Activated naive CD4-positive, alpha-beta T cell treated with anti-CD3 and anti-CD28 coated beads for 36 hours (primary cell): ENCODE data around the gene GPC6. TPM values are rescaled to one million over a fixed set of nuclear protein-coding genes. Genes with fewer than 3 reads are reported as not detected.

Experiments used
- CTCF ChIA-PET: fragments of 350-600 bp; sonication (Branson Sonifier 250); formaldehyde crosslinking; loops from one replicate; lab custom pipeline; 2021; ENCODE audit warnings: antibody characterized with exemption; lab: Charles Lee
- DNase-seq: peaks from one replicate; pipeline ENCODE4 v3.0.0-alpha.2; 2020
- H3K27ac Mint-ChIP-seq: one replicate; pipeline ENCODE4 v1.8.0; 2021; ENCODE audit warnings: mild to moderate bottlenecking, mixed read lengths
- H3K27me3 Mint-ChIP-seq: one replicate; pipeline ENCODE4 v1.8.0; 2021; ENCODE audit warnings: low read depth, mixed read lengths
- H3K36me3 Mint-ChIP-seq: one replicate; pipeline ENCODE4 v1.8.0; 2021; ENCODE audit warnings: low read depth, mixed read lengths
- H3K4me1 Mint-ChIP-seq: one replicate; pipeline ENCODE4 v1.8.0; 2021; ENCODE audit warnings: low read depth, mixed read lengths
- H3K4me3 Mint-ChIP-seq: one replicate; pipeline ENCODE4 v1.8.0; 2021; ENCODE audit warnings: mild to moderate bottlenecking, moderate library complexity, mixed read lengths
- H3K9me3 Mint-ChIP-seq: one replicate; pipeline ENCODE4 v1.8.0; 2021; ENCODE audit warnings: mixed read lengths
- intact Hi-C: fragments of 100-400 bp; cut with micrococcal nuclease; formaldehyde crosslinking; loops from one replicate; pipeline ENCODE4 v1.15.1; 2023
- total RNA-seq, 2 experiments: library from RNA; stranded (reverse); gene quantifications; one replicate each; pipeline ENCODE4 v1.2.3, GENCODE V29; 2021

The GPC6 gene
- total RNA-seq, 2 experiments from 2014 or later, result not detected

DNA sequence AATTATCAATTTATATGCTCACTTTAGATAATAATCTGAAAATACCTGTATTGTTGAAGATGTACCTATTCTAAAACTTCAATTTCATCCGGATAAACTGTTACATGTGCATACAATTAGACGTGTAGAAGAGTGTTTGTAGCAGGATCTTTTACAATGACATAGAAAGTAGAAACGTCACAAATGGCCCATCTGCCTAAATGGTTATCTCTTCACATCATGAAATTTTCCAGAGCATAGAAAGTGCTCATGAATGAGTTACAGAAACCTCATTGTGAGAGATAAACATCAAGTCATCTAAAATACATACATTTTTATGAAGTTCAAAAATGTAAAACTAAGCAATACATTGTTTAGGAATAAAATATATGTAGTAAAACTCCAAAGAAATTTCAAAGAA, 607.4 kb downstream of the GPC6 start:
- Mint-ChIP-seq H3K27ac (no peak overlapping the region), H3K36me3 (no peaks in the 10 kb centered on the region), H3K27me3 (peaks cover 8% of the 10 kb centered on the region), H3K4me1 (no peaks in the 10 kb centered on the region), H3K4me3 (no peak overlapping the region), H3K9me3 (no peaks in the 10 kb centered on the region)
- DNase-seq, result no peak
- intact Hi-C loops, result no loop called here
- CTCF ChIA-PET, result no interaction called here

DNA sequence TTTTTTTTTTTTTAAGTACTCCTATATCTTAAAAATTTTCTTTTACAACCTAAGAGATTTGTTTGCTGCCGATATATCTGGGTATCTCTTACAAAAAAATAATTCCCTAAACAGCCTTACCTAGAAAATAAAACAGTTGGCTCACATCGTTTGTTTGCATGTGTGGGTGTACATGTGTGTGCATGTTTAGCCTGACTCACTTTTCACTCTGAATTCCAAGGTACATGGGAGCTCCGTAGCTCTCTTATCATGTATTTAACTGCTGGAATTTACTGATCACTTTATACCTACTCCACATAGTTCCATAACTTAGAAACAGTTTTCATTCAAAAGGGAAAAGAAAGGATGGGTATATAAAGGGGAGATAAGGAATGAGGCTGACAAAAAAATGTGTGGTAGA, 616.5 kb downstream of the GPC6 start:
- H3K9me3 Mint-ChIP-seq, result no peaks in the 10 kb centered on the region
- no peak for DNase-seq
- peaks cover 5% of the 10 kb centered on the region for H3K27me3 Mint-ChIP-seq
- intact Hi-C loops, result no loop called here
- no peaks in the 10 kb centered on the region for H3K4me1 Mint-ChIP-seq
- CTCF ChIA-PET, result interaction anchor here (0.7 kb wide), 1 partner anchor 91 kb away, joined by 4 read pairs; no protein-coding TSS in a partner anchor
- no peaks in the 10 kb centered on the region for H3K36me3 Mint-ChIP-seq
- H3K27ac Mint-ChIP-seq, result no peak overlapping the region
- H3K4me3 Mint-ChIP-seq, result no peak overlapping the region

DNA sequence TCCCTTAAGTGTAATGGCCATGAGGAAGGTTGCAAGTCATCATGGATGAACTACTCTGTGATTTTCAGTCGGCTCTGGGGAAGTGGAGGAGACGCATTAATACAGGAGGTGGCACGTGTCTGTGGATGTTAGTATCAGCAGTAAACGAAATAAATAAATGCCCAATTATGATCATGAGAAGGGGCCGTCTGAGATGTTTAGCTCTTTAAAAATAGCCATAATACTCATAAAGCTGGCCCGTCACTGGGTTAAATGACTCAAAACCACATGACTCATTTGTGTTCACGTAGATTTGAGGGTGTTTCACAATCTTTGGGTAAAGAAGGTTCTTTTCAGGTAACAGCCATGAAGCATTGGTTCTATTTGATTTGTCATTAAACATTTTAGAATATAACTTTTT, 620.6 kb downstream of the GPC6 start:
- no peak for DNase-seq
- intact Hi-C loops, result no loop called here
- H3K27ac Mint-ChIP-seq, result no peak overlapping the region
- no peaks in the 10 kb centered on the region for H3K27me3 Mint-ChIP-seq
- no peak overlapping the region for H3K4me3 Mint-ChIP-seq
- H3K9me3 Mint-ChIP-seq, result no peaks in the 10 kb centered on the region
- no peaks in the 10 kb centered on the region for H3K4me1 Mint-ChIP-seq
- H3K36me3 Mint-ChIP-seq, result no peaks in the 10 kb centered on the region
- CTCF ChIA-PET, result interaction anchor here (1.4 kb wide), 1 partner anchor 517 kb away, joined by 3 read pairs; no protein-coding TSS in a partner anchor

DNA sequence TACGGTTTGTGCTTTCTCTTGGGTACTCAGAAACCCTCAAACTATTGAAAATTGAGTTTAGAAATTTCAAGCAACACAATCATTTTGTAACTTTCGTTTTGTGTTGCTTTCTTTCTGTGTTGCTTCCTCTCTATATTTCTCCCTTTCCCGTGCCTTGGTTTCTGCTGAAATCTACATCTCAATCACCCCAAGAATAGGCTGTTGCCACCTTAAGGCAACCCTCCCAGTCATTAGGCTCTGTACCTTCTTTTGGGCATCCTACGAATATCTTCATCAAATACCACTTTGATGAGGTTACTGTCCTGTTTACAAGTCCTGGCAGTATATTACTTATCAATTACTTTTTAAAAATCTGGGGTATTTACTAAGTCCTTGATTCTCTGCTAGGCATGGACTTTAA, 621.6 kb downstream of the GPC6 start:
- H3K36me3 Mint-ChIP-seq, result no peaks in the 10 kb centered on the region
- no peaks in the 10 kb centered on the region for H3K4me1 Mint-ChIP-seq
- CTCF ChIA-PET, result no interaction called here
- no peak overlapping the region for H3K27ac Mint-ChIP-seq
- H3K4me3 Mint-ChIP-seq, result no peak overlapping the region
- H3K9me3 Mint-ChIP-seq, result no peaks in the 10 kb centered on the region
- no peaks in the 10 kb centered on the region for H3K27me3 Mint-ChIP-seq
- intact Hi-C loops, result no loop called here
- no peak for DNase-seq

DNA sequence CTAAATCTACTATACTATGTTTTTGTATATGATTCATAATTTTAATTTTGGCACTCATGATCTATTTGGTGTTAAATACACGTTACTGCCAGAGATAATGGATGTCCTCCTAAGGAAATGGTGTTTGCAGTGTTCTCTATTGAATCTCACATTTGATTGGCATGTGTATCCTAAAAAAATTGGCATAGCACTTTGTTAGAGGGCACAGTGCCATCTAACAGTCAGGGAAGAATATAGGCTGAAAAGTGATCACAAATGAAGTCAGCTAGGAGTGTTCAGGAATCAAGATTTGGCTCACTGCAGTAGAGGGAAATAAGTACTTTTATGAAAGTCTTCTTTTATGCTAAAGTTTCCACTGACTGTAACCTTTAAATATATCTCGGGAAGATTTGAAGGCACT, 624.6 kb downstream of the GPC6 start:
- H3K4me3 Mint-ChIP-seq, result no peak overlapping the region
- no peaks in the 10 kb centered on the region for H3K36me3 Mint-ChIP-seq
- no peaks in the 10 kb centered on the region for H3K9me3 Mint-ChIP-seq
- intact Hi-C loops, result no loop called here
- H3K27me3 Mint-ChIP-seq, result peaks cover 12% of the 10 kb centered on the region
- H3K4me1 Mint-ChIP-seq, result no peaks in the 10 kb centered on the region
- CTCF ChIA-PET, result no interaction called here
- no peak overlapping the region for H3K27ac Mint-ChIP-seq
- DNase-seq, result no peak

DNA sequence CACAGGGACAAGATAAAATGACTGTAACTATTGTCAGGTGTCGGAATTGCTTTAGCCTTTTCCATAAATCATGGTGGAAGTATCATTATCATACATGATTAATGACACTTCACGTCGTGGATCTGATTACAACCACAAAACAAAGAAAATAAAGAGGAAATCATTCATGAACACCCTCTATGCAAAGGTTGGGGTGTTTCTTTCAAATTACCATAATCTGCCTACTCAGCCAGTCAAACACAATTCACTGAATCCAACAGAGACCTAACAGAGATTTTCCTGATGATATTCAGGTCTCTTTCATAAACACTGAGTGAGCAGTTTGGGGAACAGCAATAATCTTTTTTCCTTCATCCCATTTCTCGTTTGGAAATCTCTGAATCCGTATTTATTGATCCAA, 627.3 kb downstream of the GPC6 start:
- Mint-ChIP-seq H3K36me3 (no peaks in the 10 kb centered on the region), H3K9me3 (no peaks in the 10 kb centered on the region)
- intact Hi-C loops, result no loop called here

DNA sequence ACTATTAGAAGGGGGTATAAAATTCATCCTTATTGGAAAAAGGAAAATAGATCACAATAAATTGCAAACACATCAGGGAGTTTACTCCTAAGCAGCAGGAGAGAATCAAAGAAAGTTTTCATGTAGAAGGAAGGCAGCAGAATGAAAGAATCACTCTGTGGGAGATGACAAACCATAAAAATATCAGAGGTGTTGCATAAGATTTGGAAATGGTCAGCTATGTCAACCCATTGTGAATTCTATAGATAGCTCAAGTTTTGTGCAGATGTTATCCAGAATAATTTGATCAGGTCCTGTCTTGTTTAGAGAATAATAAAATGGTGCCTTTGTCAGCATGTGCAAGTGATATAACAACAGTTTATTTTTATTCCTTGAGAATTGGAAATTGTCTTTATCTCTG, 630.5 kb downstream of the GPC6 start:
- intact Hi-C loops, result no loop called here
- no peaks in the 10 kb centered on the region for H3K36me3 Mint-ChIP-seq

More for the DNA sequence above, 627.3 kb downstream of the GPC6 start:
- Mint-ChIP-seq H3K4me3 (no peak overlapping the region), H3K4me1 (no peaks in the 10 kb centered on the region), H3K27me3 (peaks cover 17% of the 10 kb centered on the region), H3K27ac (no peak overlapping the region)
- no peak for DNase-seq
- CTCF ChIA-PET, result no interaction called here

DNA sequence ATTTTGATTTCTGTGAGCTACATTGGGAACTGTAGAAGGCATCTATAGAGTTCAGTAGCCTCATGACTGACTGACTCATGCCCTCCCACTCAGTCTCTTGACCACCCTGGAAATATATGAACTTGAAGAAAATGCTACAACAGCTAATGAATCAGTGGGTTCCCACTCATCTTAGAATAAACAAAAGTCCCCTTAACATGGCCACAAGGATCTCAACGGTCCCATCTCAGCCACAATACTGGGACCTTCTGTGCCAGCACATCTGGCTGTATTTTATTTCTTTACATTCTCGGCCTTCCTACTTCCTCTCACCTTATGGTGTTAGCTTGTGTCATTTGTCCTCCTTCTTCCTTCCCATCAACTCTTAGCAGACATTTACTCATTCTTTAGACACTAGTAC, 633.1 kb downstream of the GPC6 start:
- H3K27ac Mint-ChIP-seq, result no peak overlapping the region
- H3K27me3 Mint-ChIP-seq, result peaks cover 17% of the 10 kb centered on the region
- H3K4me3 Mint-ChIP-seq, result no peak overlapping the region
- CTCF ChIA-PET, result no interaction called here
- H3K36me3 Mint-ChIP-seq, result no peaks in the 10 kb centered on the region
- H3K9me3 Mint-ChIP-seq, result no peaks in the 10 kb centered on the region
- no peak for DNase-seq
- no peaks in the 10 kb centered on the region for H3K4me1 Mint-ChIP-seq
- intact Hi-C loops, result no loop called here

More for the DNA sequence above, 630.5 kb downstream of the GPC6 start:
- Mint-ChIP-seq H3K27me3 (peaks cover 17% of the 10 kb centered on the region), H3K27ac (no peak overlapping the region), H3K9me3 (no peaks in the 10 kb centered on the region), H3K4me1 (no peaks in the 10 kb centered on the region), H3K4me3 (no peak overlapping the region)
- DNase-seq, result no peak
- CTCF ChIA-PET, result no interaction called here

DNA sequence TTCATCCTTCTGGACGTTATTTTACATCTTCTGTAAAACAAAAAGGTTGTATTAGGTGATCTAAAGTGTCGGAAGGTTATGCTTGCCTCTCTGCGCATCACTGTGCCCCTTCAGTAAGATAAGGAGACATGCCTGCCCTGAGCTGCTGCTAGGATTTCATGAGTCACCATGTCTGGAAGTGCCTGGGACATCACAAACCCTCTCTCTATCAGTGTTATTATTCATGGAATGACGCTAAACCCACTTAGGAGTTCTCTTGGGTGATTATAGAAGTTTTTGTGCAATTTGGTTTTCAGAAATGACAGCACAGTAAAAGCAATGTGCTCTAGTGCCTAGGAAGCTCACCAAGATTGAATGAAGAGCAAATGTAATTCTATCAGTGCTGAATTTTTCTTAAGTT, 635.2 kb downstream of the GPC6 start:
- DNase-seq, result no peak
- Mint-ChIP-seq H3K27me3 (peaks cover 8% of the 10 kb centered on the region), H3K9me3 (no peaks in the 10 kb centered on the region), H3K36me3 (no peaks in the 10 kb centered on the region), H3K27ac (no peak overlapping the region), H3K4me1 (no peaks in the 10 kb centered on the region), H3K4me3 (no peak overlapping the region)
- CTCF ChIA-PET, result interaction anchor here (1.0 kb wide), 1 partner anchor 13 kb away, joined by 3 read pairs; no protein-coding TSS in a partner anchor
- intact Hi-C loops, result no loop called here

DNA sequence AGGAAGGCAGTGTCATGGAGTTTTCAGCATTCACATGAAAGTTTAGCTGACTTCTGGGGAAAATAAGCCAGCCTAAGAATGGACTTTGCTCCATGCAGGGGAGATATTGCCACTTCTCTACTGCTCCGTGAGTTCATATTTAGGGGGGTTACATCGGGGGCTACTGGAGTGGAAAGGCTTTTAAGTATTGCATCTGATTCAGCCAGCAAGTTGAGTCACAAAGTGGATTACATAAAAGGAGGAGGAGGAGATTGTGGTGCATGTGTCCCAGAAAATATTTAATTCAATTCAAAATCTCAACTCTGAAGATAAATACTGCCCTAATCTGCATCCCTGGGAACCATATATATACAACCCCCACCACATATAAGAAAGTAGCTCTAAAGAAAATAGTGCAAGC, 635.7 kb downstream of the GPC6 start:
- no peaks in the 10 kb centered on the region for H3K36me3 Mint-ChIP-seq
- DNase-seq, result no peak
- H3K27me3 Mint-ChIP-seq, result peaks cover 8% of the 10 kb centered on the region
- CTCF ChIA-PET, result interaction anchor here (1.0 kb wide), 1 partner anchor 12 kb away, joined by 3 read pairs; no protein-coding TSS in a partner anchor
- H3K4me1 Mint-ChIP-seq, result no peaks in the 10 kb centered on the region
- no peaks in the 10 kb centered on the region for H3K9me3 Mint-ChIP-seq
- H3K4me3 Mint-ChIP-seq, result no peak overlapping the region
- no peak overlapping the region for H3K27ac Mint-ChIP-seq
- intact Hi-C loops, result no loop called here

DNA sequence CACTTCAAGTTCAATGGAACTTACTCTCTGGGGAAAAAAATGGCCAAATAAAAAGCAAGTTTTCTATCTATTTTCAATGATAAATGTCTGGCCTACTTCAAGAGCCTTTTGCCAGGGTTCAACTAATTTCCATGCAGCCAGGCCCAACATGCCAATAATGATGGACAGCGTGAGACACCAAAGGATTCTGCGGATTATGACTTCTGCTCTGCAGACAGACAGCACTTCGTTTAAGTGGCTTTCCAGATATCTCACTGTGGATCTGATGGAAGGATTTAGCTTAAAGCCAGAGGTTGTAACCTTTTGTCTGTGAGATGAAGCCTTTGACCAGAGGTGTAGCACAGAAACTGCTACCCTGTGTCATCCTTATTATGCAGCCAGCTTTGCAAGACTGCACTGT, 638.6 kb downstream of the GPC6 start:
- intact Hi-C loops, result no loop called here
- no peaks in the 10 kb centered on the region for H3K4me1 Mint-ChIP-seq
- CTCF ChIA-PET, result no interaction called here
- no peaks in the 10 kb centered on the region for H3K36me3 Mint-ChIP-seq
- H3K27me3 Mint-ChIP-seq, result peaks cover 17% of the 10 kb centered on the region
- H3K4me3 Mint-ChIP-seq, result no peak overlapping the region
- no peak for DNase-seq
- no peak overlapping the region for H3K27ac Mint-ChIP-seq
- H3K9me3 Mint-ChIP-seq, result no peaks in the 10 kb centered on the region

DNA sequence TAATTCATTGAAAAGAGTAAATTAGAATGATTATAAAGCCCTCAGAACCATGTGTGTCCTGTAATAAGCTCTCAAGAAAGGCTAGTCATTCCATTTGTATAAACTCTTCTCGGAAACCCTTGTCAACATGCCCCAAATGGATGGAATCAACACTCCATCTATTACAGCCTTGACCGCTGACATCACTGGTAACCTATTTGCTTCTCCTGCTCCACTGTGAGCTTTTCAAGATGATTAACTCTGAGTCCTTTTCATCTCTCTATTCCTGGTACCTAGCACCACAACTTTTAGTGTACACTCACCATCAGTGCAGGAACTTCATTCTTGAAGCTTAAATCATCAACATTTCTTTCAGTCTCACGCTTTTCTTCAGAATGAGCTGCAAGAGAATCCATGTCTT, 640.9 kb downstream of the GPC6 start:
- Mint-ChIP-seq H3K36me3 (no peaks in the 10 kb centered on the region), H3K27ac (no peak overlapping the region), H3K27me3 (peaks cover 20% of the 10 kb centered on the region), H3K9me3 (no peaks in the 10 kb centered on the region), H3K4me3 (no peak overlapping the region), H3K4me1 (no peaks in the 10 kb centered on the region)
- intact Hi-C loops, result no loop called here
- CTCF ChIA-PET, result no interaction called here
- no peak for DNase-seq

DNA sequence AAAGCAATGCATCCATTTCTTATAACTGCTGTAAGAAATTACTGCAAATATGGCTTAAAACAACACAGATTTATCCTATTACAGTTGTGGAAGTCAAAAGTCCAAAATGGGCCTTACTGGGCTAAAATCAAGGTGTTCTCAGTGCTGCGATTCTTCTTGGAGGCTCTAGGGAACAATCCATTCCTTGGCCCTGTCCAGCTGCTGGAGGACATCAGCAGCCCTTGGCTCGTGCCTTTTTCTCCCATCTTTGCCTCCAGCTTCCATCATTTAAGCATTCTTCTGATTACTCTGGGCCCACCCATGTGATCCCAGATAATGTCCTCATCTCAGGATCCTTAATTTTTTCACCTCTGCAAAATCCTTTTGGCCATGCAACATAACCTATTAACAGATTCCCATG, 645.8 kb downstream of the GPC6 start:
- H3K9me3 Mint-ChIP-seq, result no peaks in the 10 kb centered on the region
- H3K27me3 Mint-ChIP-seq, result peaks cover 20% of the 10 kb centered on the region
- CTCF ChIA-PET, result no interaction called here
- H3K4me1 Mint-ChIP-seq, result no peaks in the 10 kb centered on the region
- no peak overlapping the region for H3K4me3 Mint-ChIP-seq
- no peak for DNase-seq
- H3K36me3 Mint-ChIP-seq, result no peaks in the 10 kb centered on the region
- intact Hi-C loops, result loop anchor here (5.0 kb wide), 1 partner anchor 525 kb away; no protein-coding TSS in a partner anchor
- no peak overlapping the region for H3K27ac Mint-ChIP-seq
